Mucosa of stomach (tissue), 1 donor: ENCODE data around the gene LMX1B.
"Not testable (repeated sequence)": the region's sequence is repeated elsewhere in the genome, so short reads cannot be mapped to it uniquely, and the experiment has no call there.

ENCODE experiments used
- H3K27me3 ChIP-seq: one replicate; pipeline ENCODE4 v1.7.0; 2013; ENCODE audit warnings: mild to moderate bottlenecking, low read length; ENCODE audit not compliant: control insufficient read depth, insufficient read depth
- H3K36me3 ChIP-seq: one replicate; pipeline ENCODE4 v1.7.0; 2013; ENCODE audit warnings: low read length; ENCODE audit not compliant: control insufficient read depth, insufficient read depth
- H3K4me1 ChIP-seq: one replicate; pipeline ENCODE4 v1.7.0; 2013; ENCODE audit warnings: mild to moderate bottlenecking, low read length; ENCODE audit not compliant: control insufficient read depth, insufficient read depth
- H3K4me3 ChIP-seq: one replicate; pipeline ENCODE4 v1.7.0; 2013; ENCODE audit warnings: low read length
- H3K9ac ChIP-seq: one replicate; pipeline ENCODE4 v1.7.0; 2013; ENCODE audit warnings: mild to moderate bottlenecking, low read length, moderate library complexity
- H3K9me3 ChIP-seq: one replicate; pipeline ENCODE4 v1.7.0; 2013; ENCODE audit warnings: mild to moderate bottlenecking, low read length, moderate library complexity; ENCODE audit not compliant: control insufficient read depth
- donor health status: Pancreatic carcinoma.

Gene LMX1B

GRCh38 chr9:126613651-126614050 is at the start of gene LMX1B:
Gene LMX1B (plus strand): TSS chr9:126613928. CDS start chr9:126614450, 522 bp downstream.
- peaks cover 33% of the 10 kb centered on the region for H3K4me1 ChIP-seq
- H3K9me3 ChIP-seq: no peaks in the 10 kb centered on the region
- no peaks in the 10 kb centered on the region for H3K36me3 ChIP-seq
- H3K27me3 ChIP-seq: peaks cover 92% of the 10 kb centered on the region
- H3K9ac ChIP-seq: no peak within 1 kb of the TSS
- H3K4me3 ChIP-seq: no peak within 1 kb of the TSS

GRCh38 chr9:126564128-126564527 is 49.6 kb upstream of the LMX1B start:
- H3K9ac ChIP-seq: no peak overlapping the region

DNA sequence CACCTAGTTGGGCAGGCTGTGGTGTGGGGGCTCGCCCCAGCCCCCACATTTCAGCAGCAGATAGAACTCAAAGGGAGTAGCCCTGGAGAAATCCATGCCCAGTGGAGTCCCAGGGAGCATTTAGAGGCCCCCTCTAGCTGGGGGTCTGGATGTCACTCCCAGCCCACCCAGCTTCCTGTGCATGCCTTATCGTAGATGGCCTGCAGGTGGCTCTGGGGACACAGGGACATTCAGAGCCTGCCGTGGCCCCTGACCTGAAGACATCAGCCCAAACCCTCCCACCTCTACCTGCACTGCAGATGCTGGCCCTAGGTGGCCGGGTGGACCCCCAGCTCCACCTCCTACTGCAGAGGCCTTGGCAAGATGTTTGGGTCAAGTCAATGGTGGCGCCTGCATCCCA is 49.0 kb upstream of the LMX1B start:
- no peak overlapping the region for H3K4me3 ChIP-seq
- no peaks in the 10 kb centered on the region for H3K9me3 ChIP-seq
- no peak overlapping the region for H3K9ac ChIP-seq
- H3K36me3 ChIP-seq: no peaks in the 10 kb centered on the region
- H3K27me3 ChIP-seq: peaks cover 16% of the 10 kb centered on the region
- peaks cover 5% of the 10 kb centered on the region for H3K4me1 ChIP-seq

More at GRCh38 chr9:126564128-126564527, 49.6 kb upstream of the LMX1B start:
- H3K4me3 ChIP-seq: no peak overlapping the region
- peaks cover 16% of the 10 kb centered on the region for H3K27me3 ChIP-seq
- H3K4me1 ChIP-seq: peaks cover under 1% of the 10 kb centered on the region
- no peaks in the 10 kb centered on the region for H3K9me3 ChIP-seq
- H3K36me3 ChIP-seq: no peaks in the 10 kb centered on the region

DNA sequence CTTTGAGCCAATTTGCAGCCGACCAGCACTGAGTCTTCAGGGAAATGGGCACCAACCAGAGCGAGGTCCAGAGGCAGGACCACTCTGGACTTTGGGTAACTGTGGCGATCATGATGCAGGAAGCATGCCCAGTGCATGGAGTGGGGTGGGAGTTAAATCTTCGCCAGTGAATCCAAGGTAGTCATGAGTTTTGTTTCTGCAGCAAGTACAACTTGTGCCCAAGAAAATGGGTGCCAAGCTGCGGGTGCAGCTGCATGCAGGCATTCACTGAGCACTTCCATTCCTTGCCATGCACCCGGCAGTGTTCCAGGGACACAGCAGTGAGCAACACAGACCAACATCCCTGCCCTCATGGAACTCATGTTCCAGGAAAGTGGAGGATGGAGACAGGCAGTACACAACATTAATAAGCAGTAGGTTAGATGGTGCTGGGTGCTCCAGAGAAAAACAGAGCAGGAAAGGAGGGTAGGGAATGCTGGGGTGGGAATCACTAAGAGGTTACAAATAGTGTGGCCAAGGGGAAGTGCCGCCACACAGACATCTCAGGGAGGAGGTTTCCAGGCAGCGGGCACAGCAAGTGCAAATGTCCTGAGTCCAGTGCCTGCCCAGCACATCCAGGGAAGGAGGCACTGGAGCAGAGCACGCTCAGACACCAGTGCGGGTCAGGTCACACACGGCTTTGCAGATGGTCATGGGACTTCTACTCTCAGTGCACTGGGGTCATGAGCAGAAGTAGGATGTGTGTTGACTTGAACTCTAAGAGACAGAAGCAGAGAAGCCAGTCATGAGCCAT is 48.2 kb upstream of the LMX1B start:
- H3K9me3 ChIP-seq: no peaks in the 10 kb centered on the region
- H3K4me3 ChIP-seq: no peak overlapping the region
- H3K4me1 ChIP-seq: peaks cover 5% of the 10 kb centered on the region
- no peaks in the 10 kb centered on the region for H3K36me3 ChIP-seq
- peaks cover 16% of the 10 kb centered on the region for H3K27me3 ChIP-seq
- H3K9ac ChIP-seq: no peak overlapping the region

GRCh38 chr9:126569036-126569435 is 44.7 kb upstream of the LMX1B start:
- Histone ChIP-seq H3K4me1 (peaks cover 5% of the 10 kb centered on the region), H3K9ac (no peak overlapping the region), H3K4me3 (no peak overlapping the region), H3K9me3 (no peaks in the 10 kb centered on the region), H3K36me3 (no peaks in the 10 kb centered on the region), H3K27me3 (peaks cover 4% of the 10 kb centered on the region)

GRCh38 chr9:126578029-126578428 is 35.7 kb upstream of the LMX1B start:
- no peaks in the 10 kb centered on the region for H3K36me3 ChIP-seq
- no peaks in the 10 kb centered on the region for H3K4me1 ChIP-seq

GRCh38 chr9:126580319-126580718 is 33.4 kb upstream of the LMX1B start:
- not testable (repeated sequence) for H3K9ac ChIP-seq, H3K4me3 ChIP-seq, H3K36me3 ChIP-seq, H3K4me1 ChIP-seq, H3K9me3 ChIP-seq
- peaks cover 13% of the 10 kb centered on the region for H3K27me3 ChIP-seq

More at GRCh38 chr9:126578029-126578428, 35.7 kb upstream of the LMX1B start:
- Histone ChIP-seq H3K27me3 (peaks cover 5% of the 10 kb centered on the region), H3K9me3 (no peaks in the 10 kb centered on the region), H3K4me3 (no peak overlapping the region), H3K9ac (no peak overlapping the region)

- Histone ChIP-seq H3K9ac (no peak overlapping the region), H3K27me3 (peaks cover 18% of the 10 kb centered on the region), H3K9me3 (no peaks in the 10 kb centered on the region), H3K4me1 (no peaks in the 10 kb centered on the region), H3K36me3 (no peaks in the 10 kb centered on the region), H3K4me3 (no peak overlapping the region)
Measured at GRCh38 chr9:126581893-126582292, 31.8 kb upstream of the LMX1B start.

GRCh38 chr9:126582427-126582826 is 31.3 kb upstream of the LMX1B start:
- Histone ChIP-seq H3K9me3 (no peaks in the 10 kb centered on the region), H3K4me1 (peaks cover 4% of the 10 kb centered on the region), H3K9ac (no peak overlapping the region), H3K4me3 (no peak overlapping the region), H3K27me3 (peaks cover 18% of the 10 kb centered on the region), H3K36me3 (no peaks in the 10 kb centered on the region)

DNA sequence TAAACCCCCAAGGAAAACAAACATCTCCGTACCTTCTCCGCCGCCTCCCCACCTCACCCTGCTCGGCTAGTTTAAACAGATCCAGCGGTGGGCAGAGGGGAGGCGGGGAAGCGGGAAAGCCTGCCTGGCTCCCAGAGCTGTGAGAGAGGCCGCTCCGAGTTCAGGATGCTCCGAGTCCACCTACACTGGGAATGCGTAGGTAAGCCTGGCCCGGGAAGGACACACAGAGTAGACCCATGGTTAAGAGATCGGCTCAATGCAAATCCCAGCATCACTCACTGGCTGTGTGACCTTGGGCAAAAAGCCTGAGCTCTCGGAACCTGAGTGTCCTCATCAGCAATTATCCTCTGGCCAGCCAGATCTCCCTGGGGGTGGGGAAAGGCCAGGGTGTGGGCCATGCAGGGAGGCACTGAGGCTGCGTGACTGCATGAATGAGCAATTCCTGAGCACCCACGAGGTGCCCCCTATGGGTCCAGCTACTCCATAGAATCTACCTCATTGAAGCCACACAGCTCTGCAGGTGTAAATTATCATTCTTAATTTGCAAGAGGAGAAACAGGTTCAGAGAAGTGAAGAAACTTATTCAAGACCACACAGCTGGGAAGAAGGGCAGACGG is 30.5 kb upstream of the LMX1B start:
- H3K27me3 ChIP-seq: peaks cover 18% of the 10 kb centered on the region
- no peaks in the 10 kb centered on the region for H3K36me3 ChIP-seq
- H3K4me1 ChIP-seq: peaks cover 6% of the 10 kb centered on the region
- no peak overlapping the region for H3K4me3 ChIP-seq
- H3K9me3 ChIP-seq: no peaks in the 10 kb centered on the region
- no peak overlapping the region for H3K9ac ChIP-seq

DNA sequence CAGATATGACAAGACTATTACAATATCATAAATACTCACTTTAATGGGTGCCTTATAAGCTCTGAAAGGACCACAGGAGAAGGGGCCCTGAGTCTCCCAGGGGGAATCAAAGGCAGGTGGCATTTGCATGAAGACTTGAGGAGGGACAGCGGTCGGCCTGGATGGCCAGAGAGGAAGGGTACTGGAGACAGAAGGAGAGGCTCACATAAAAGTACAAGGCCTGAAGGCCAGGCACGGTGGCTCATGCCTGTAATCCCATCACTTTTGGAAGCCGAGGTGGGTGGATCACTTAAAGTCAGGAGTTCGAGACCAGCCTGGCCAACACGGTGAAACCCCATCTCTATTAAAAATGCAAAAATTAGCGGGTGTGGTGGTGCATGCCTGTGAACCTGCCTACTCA is 29.1 kb upstream of the LMX1B start:
- H3K9me3 ChIP-seq: no peaks in the 10 kb centered on the region
- H3K9ac ChIP-seq: no peak overlapping the region
- no peaks in the 10 kb centered on the region for H3K36me3 ChIP-seq
- H3K4me3 ChIP-seq: no peak overlapping the region
- peaks cover 6% of the 10 kb centered on the region for H3K4me1 ChIP-seq
- peaks cover 18% of the 10 kb centered on the region for H3K27me3 ChIP-seq

GRCh38 chr9:126586236-126586635 is 27.5 kb upstream of the LMX1B start:
- Histone ChIP-seq H3K9ac (no peak overlapping the region), H3K9me3 (no peaks in the 10 kb centered on the region), H3K4me3 (no peak overlapping the region), H3K36me3 (no peaks in the 10 kb centered on the region), H3K4me1 (peaks cover 6% of the 10 kb centered on the region), H3K27me3 (peaks cover 18% of the 10 kb centered on the region)
